HEK293 (cell line): ENCODE results near the gene DVL1.

Source experiments
- CTCF ChIA-PET: fragments of 350-600 bp; formaldehyde crosslinking; extraction: SDS; loops from one replicate; lab custom pipeline; 2021; ENCODE audit warnings: antibody characterized with exemption; lab: Yijun Ruan, JAX
- POLR2A ChIA-PET: fragments of 300-600 bp; formaldehyde crosslinking; extraction: SDS; loops from one replicate; lab custom pipeline; 2020; ENCODE audit warnings: antibody characterized with exemption, inconsistent platforms; lab: Yijun Ruan, JAX
- H3K27ac ChIP-seq: fragments of 200-500 bp; sonication (Bioruptor generic); 2 replicates; pipeline ENCODE4 v1.5.1; 2014; ENCODE audit warnings: low read depth, low read length, control low read depth, inconsistent platforms; ENCODE audit errors: extremely low read depth
- H3K36me3 ChIP-seq, 2 experiments: fragments of 200-500 bp in 1 of 2; sonication (Bioruptor generic) in 1 of 2; 1 replicate in 1 of 2; 2 replicates in 1 of 2; pipeline ENCODE4 v1.5.1; 2014 to 2017; ENCODE audit warnings: inconsistent platforms in 2 of 2, low read length in 2 of 2; ENCODE audit not compliant: control insufficient read depth in 2 of 2, insufficient read depth in 1 of 2
- H3K4me1 ChIP-seq: fragments of 200-500 bp; sonication (Bioruptor generic); 2 replicates; pipeline ENCODE4 v1.5.1; 2014; ENCODE audit warnings: mild to moderate bottlenecking, low read length, inconsistent platforms; ENCODE audit not compliant: control insufficient read depth, insufficient read depth
- H3K4me3 ChIP-seq: 2 replicates; pipeline ENCODE4 v1.5.1; 2011; ENCODE audit warnings: low read depth, mild to moderate bottlenecking, control low read depth, low read length, moderate library complexity
- H3K9me3 ChIP-seq: fragments of 200-500 bp; sonication (Bioruptor generic); 2 replicates; pipeline ENCODE4 v1.5.1; 2014; ENCODE audit warnings: low read depth, low read length, inconsistent platforms; ENCODE audit not compliant: control insufficient read depth, insufficient read depth
- GLIS2 ChIP-seq: fragments of 450-650 bp; formaldehyde crosslinking; IDR thresholded peaks from 2 replicates; pipeline ENCODE4 v1.5.1; 2016; ENCODE audit warnings: missing biosample characterization, missing genetic modification characterization
- KLF1 ChIP-seq: fragments of 450-650 bp; formaldehyde crosslinking; IDR thresholded peaks from 2 replicates; pipeline ENCODE4 v1.5.1; 2016; ENCODE audit warnings: missing biosample characterization, missing genetic modification characterization
- SP7 ChIP-seq: fragments of 450-650 bp; formaldehyde crosslinking; IDR thresholded peaks from 2 replicates; pipeline ENCODE4 v1.5.1; 2016; ENCODE audit warnings: missing biosample characterization, missing genetic modification characterization
- ZEB2 ChIP-seq: fragments of 450-650 bp; formaldehyde crosslinking; IDR thresholded peaks from 2 replicates; pipeline ENCODE4 v1.5.1; 2016; ENCODE audit warnings: missing biosample characterization, missing genetic modification characterization
- ZNF112 ChIP-seq: fragments of 450-650 bp; formaldehyde crosslinking; IDR thresholded peaks from 2 replicates; pipeline ENCODE4 v1.5.0; 2017; ENCODE audit warnings: missing biosample characterization, missing genetic modification characterization
- ZNF549 ChIP-seq: fragments of 450-650 bp; IDR thresholded peaks from 2 replicates; pipeline ENCODE4 v1.5.1; 2018; ENCODE audit warnings: missing biosample characterization, missing genetic modification characterization, mild to moderate bottlenecking, inconsistent platforms, moderate library complexity
- ZNF585B ChIP-seq: fragments of 450-650 bp; formaldehyde crosslinking; IDR thresholded peaks from 2 replicates; pipeline ENCODE4 v1.5.1; 2016; ENCODE audit warnings: missing biosample characterization, missing genetic modification characterization
- ZNF837 ChIP-seq: fragments of 450-650 bp; formaldehyde crosslinking; IDR thresholded peaks from 2 replicates; pipeline ENCODE4 v1.5.1; 2016; ENCODE audit warnings: missing biosample characterization, missing genetic modification characterization
- TF ChIP-seq, protein P1 (sequence below): fragments of 450-650 bp; formaldehyde crosslinking; IDR thresholded peaks from 2 replicates; pipeline ENCODE4 v1.5.1; 2017; ENCODE audit warnings: missing biosample characterization, missing genetic modification characterization
- TF ChIP-seq, protein P2 (sequence below): fragments of 450-650 bp; formaldehyde crosslinking; IDR thresholded peaks from 2 replicates; pipeline ENCODE4 v1.5.1; 2016; ENCODE audit warnings: missing biosample characterization, missing genetic modification characterization
- TF ChIP-seq, protein P3 (sequence below): fragments of 450-650 bp; formaldehyde crosslinking; IDR thresholded peaks from 2 replicates; pipeline ENCODE4 v1.5.1; 2016; ENCODE audit warnings: missing biosample characterization, missing genetic modification characterization
- TF ChIP-seq, protein P4 (sequence below): fragments of 450-650 bp; IDR thresholded peaks from 2 replicates; pipeline ENCODE4 v1.5.1; 2018; ENCODE audit warnings: missing biosample characterization, missing genetic modification characterization
- TF ChIP-seq, protein P5 (sequence below): fragments of 450-650 bp; formaldehyde crosslinking; IDR thresholded peaks from 2 replicates; pipeline ENCODE4 v1.5.1; 2016; ENCODE audit warnings: missing biosample characterization, missing genetic modification characterization, low read depth
- TF ChIP-seq, protein P6 (sequence below): fragments of 450-650 bp; formaldehyde crosslinking; optimal IDR thresholded peaks from 2 replicates; pipeline ENCODE3; 2016; ENCODE audit warnings: missing biosample characterization, mild to moderate bottlenecking, missing genetic modification characterization
- TF ChIP-seq, protein P7 (sequence below): fragments of 450-650 bp; formaldehyde crosslinking; IDR thresholded peaks from 2 replicates; pipeline ENCODE4 v1.5.1; 2016; ENCODE audit warnings: missing biosample characterization, missing genetic modification characterization

DVL1 gene

DNA sequence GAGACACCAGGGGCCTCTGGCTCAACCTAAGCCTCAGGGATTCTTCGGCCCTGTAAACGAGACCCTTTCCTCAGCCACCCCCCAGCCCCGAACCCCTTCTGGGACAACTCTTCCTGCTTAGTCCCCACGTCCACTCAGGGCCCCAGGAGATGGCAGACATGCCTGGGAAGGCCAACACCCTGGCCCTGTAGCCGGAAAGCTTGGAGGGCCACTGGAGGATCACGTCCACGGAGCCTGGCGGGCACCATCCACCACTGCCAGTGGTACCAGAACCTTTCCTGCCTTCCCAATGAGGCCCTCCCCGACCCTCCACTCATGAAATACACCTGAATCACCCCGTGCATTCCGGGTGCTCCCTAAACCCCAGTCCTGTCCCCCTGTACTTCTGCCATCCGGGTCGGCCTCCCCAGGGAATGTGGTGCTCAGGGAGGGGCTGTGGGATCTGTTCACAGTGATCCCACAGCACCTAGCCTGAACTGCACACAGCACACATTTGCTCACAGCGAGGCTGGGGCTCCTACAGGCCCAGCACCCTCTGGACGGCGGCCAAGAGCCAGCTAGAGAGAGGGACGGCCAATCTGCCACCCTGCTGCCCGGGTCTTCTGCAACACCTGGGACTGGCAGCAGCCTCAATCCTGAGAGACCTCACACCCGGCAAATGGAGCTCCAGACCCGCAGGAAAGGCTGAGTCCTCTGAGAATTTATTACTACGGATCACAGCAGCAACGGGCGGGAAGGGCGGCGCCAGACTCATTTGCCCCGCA, 24.0 kb upstream of the DVL1 start:
- POLR2A ChIA-PET, result interaction anchor here (1.2 kb wide), 1 partner anchor 26 kb away, joined by 3 read pairs; the partner anchor contains the start of gene CCNL2
- TF ChIP-seq, protein P1, sequence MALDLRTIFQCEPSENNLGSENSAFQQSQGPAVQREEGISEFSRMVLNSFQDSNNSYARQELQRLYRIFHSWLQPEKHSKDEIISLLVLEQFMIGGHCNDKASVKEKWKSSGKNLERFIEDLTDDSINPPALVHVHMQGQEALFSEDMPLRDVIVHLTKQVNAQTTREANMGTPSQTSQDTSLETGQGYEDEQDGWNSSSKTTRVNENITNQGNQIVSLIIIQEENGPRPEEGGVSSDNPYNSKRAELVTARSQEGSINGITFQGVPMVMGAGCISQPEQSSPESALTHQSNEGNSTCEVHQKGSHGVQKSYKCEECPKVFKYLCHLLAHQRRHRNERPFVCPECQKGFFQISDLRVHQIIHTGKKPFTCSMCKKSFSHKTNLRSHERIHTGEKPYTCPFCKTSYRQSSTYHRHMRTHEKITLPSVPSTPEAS (tag by site-specific recombination), result no peak
- TF ChIP-seq, protein P2, sequence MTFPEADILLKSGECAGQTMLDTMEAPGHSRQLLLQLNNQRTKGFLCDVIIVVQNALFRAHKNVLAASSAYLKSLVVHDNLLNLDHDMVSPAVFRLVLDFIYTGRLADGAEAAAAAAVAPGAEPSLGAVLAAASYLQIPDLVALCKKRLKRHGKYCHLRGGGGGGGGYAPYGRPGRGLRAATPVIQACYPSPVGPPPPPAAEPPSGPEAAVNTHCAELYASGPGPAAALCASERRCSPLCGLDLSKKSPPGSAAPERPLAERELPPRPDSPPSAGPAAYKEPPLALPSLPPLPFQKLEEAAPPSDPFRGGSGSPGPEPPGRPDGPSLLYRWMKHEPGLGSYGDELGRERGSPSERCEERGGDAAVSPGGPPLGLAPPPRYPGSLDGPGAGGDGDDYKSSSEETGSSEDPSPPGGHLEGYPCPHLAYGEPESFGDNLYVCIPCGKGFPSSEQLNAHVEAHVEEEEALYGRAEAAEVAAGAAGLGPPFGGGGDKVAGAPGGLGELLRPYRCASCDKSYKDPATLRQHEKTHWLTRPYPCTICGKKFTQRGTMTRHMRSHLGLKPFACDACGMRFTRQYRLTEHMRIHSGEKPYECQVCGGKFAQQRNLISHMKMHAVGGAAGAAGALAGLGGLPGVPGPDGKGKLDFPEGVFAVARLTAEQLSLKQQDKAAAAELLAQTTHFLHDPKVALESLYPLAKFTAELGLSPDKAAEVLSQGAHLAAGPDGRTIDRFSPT (tag by site-specific recombination), result peak; percentile 21; the same call in 1 of the 2 replicates
- CTCF ChIA-PET, result interaction anchor here (0.7 to 2.8 kb wide), 8 partner anchors 13 to 68 kb away, joined by 3 to 18 read pairs (median 4); no protein-coding TSS in a partner anchor

DNA sequence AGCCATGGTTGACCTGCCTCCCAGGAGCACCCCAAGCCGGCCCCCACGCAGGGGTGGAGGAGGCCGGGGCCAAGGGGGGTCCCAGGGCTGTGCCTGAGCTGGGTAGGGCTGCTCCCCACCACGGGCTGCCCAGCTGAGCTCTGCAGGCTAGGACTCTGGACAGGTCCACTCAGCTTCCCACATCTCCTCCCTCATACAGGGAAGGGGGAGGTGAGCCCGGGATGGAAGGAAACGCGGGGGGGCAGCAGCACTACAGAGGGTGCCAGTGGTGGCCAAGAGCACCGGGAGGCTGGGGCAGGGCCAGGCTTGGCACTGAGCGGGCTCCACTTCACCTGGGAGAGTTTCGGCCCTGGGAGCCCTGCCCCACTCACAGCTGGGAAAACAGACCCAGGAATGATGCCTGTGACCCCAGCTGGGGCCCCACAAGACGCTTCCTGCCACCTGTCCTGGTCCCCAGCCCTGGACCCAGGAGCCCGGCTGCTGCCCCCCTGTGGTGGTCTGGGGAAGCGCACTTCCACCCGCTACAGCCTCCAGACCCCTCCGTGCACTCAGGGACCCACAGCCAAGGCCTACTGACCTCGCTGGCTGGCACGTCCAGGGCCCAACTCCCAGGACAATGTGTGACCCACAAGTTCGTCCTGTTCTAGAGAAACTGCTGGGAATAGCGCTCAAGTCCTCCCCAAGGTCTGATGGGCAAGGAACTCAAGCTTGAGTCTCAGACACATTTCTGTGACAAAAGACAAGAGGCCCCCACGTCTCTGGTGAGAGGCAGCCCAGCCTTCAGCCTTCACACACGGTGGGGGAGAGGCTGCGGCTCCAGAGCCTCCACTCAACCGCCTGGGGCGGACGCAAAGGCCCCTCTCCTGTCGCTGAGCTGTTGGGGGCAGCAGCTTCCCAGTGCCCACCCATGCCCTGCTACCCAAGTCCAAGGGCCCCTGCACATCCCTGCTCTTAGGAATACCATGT, 22.8 kb upstream of the DVL1 start:
- no peak overlapping the region for H3K27ac ChIP-seq
- H3K36me3 ChIP-seq, result peaks cover 0 to 43% of the 10 kb centered on the region in 2 experiments; a peak in 2 of 3 replicates
- POLR2A ChIA-PET, result interaction anchor here (0.7 to 1.5 kb wide), 2 partner anchors 30 to 63 kb away, joined by 3 read pairs; no protein-coding TSS in a partner anchor
- H3K4me1 ChIP-seq, result peaks cover 4% of the 10 kb centered on the region; the same call in 1 of the 2 replicates
- no peaks in the 10 kb centered on the region for H3K9me3 ChIP-seq
- CTCF ChIA-PET, result interaction anchor here (0.6 to 2.8 kb wide), 18 partner anchors 9 to 249 kb away, joined by 3 to 18 read pairs (median 4); no protein-coding TSS in a partner anchor
- no peak overlapping the region for H3K4me3 ChIP-seq
- TF ChIP-seq, protein P3, sequence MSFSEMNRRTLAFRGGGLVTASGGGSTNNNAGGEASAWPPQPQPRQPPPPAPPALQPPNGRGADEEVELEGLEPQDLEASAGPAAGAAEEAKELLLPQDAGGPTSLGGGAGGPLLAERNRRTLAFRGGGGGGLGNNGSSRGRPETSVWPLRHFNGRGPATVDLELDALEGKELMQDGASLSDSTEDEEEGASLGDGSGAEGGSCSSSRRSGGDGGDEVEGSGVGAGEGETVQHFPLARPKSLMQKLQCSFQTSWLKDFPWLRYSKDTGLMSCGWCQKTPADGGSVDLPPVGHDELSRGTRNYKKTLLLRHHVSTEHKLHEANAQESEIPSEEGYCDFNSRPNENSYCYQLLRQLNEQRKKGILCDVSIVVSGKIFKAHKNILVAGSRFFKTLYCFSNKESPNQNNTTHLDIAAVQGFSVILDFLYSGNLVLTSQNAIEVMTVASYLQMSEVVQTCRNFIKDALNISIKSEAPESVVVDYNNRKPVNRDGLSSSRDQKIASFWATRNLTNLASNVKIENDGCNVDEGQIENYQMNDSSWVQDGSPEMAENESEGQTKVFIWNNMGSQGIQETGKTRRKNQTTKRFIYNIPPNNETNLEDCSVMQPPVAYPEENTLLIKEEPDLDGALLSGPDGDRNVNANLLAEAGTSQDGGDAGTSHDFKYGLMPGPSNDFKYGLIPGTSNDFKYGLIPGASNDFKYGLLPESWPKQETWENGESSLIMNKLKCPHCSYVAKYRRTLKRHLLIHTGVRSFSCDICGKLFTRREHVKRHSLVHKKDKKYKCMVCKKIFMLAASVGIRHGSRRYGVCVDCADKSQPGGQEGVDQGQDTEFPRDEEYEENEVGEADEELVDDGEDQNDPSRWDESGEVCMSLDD, result peak; percentile 50; the same call in 1 of the 2 replicates
- TF ChIP-seq ZNF837 (tag by site-specific recombination) (no peak), SP7 (tag by site-specific recombination) (peak; percentile 32; the same call in 1 of the 2 replicates), GLIS2 (peak; percentile 89), ZEB2 (tag by site-specific recombination) (peak; percentile 35; the same call in 1 of the 2 replicates), KLF1 (tag by site-specific recombination) (no peak), ZNF549 (tag by site-specific recombination) (no peak), ZNF112 (tag by site-specific recombination) (no peak), ZNF585B (tag by site-specific recombination) (no peak)
- TF ChIP-seq, protein P4, sequence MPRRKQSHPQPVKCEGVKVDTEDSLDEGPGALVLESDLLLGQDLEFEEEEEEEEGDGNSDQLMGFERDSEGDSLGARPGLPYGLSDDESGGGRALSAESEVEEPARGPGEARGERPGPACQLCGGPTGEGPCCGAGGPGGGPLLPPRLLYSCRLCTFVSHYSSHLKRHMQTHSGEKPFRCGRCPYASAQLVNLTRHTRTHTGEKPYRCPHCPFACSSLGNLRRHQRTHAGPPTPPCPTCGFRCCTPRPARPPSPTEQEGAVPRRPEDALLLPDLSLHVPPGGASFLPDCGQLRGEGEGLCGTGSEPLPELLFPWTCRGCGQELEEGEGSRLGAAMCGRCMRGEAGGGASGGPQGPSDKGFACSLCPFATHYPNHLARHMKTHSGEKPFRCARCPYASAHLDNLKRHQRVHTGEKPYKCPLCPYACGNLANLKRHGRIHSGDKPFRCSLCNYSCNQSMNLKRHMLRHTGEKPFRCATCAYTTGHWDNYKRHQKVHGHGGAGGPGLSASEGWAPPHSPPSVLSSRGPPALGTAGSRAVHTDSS, result no peak
- TF ChIP-seq, protein P5, sequence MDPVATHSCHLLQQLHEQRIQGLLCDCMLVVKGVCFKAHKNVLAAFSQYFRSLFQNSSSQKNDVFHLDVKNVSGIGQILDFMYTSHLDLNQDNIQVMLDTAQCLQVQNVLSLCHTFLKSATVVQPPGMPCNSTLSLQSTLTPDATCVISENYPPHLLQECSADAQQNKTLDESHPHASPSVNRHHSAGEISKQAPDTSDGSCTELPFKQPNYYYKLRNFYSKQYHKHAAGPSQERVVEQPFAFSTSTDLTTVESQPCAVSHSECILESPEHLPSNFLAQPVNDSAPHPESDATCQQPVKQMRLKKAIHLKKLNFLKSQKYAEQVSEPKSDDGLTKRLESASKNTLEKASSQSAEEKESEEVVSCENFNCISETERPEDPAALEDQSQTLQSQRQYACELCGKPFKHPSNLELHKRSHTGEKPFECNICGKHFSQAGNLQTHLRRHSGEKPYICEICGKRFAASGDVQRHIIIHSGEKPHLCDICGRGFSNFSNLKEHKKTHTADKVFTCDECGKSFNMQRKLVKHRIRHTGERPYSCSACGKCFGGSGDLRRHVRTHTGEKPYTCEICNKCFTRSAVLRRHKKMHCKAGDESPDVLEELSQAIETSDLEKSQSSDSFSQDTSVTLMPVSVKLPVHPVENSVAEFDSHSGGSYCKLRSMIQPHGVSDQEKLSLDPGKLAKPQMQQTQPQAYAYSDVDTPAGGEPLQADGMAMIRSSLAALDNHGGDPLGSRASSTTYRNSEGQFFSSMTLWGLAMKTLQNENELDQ (tag by site-specific recombination), result no peak
- TF ChIP-seq, protein P6, sequence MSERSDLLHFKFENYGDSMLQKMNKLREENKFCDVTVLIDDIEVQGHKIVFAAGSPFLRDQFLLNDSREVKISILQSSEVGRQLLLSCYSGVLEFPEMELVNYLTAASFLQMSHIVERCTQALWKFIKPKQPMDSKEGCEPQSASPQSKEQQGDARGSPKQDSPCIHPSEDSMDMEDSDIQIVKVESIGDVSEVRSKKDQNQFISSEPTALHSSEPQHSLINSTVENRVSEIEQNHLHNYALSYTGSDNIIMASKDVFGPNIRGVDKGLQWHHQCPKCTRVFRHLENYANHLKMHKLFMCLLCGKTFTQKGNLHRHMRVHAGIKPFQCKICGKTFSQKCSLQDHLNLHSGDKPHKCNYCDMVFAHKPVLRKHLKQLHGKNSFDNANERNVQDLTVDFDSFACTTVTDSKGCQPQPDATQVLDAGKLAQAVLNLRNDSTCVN (tag by site-specific recombination), result peak; percentile 23
- TF ChIP-seq, protein P7, sequence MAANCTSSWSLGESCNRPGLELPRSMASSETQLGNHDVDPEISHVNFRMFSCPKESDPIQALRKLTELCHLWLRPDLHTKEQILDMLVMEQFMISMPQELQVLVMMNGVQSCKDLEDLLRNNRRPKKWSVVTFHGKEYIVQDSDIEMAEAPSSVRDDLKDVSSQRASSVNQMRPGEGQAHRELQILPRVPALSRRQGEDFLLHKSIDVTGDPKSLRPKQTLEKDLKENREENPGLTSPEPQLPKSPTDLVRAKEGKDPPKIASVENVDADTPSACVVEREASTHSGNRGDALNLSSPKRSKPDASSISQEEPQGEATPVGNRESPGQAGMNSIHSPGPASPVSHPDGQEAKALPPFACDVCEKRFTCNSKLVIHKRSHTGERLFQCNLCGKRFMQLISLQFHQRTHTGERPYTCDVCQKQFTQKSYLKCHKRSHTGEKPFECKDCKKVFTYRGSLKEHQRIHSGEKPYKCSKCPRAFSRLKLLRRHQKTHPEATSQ (tag by site-specific recombination), result no peak

More for the DNA sequence above, 24.0 kb upstream of the DVL1 start:
- H3K9me3 ChIP-seq, result no peaks in the 10 kb centered on the region
- peaks cover 4% of the 10 kb centered on the region; the same call in 1 of the 2 replicates for H3K4me1 ChIP-seq
- peaks cover 0 to 44% of the 10 kb centered on the region in 2 experiments; a peak in 2 of 3 replicates for H3K36me3 ChIP-seq
- no peak overlapping the region; the same call in 1 of the 2 replicates for H3K4me3 ChIP-seq
- H3K27ac ChIP-seq, result no peak overlapping the region; the same call in 1 of the 2 replicates
